ENCODE data around the gene FNDC3B. TPM values are rescaled to one million over a fixed set of nuclear protein-coding genes. Genes with fewer than 3 reads are reported as not detected.

Gene FNDC3B
- polyA plus RNA-seq, 2 of the 4 experiments (the other 2 are of a cell fraction): 29.5 to 33.6 TPM

DNA sequence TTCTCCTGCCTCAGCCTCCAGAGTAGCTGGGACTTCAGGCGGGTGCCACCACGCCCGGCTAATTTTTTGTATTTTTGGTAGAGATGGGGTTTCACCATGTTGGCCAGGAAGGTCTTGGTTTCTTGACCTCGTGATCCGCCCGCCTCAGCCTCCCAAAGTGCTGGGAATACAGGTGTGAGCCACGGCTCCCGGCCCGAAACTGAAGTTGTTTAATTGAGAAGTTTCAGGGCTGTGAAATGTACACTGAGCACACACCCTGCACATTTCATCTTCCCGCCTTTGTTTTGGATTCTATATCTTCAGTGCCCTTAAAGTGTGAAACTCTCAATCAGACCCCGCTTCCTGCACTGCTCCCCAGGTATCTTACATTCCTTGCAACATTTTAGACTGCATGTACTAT lies 149.1 kb downstream of the FNDC3B start:
- peak overlapping the region in 1 of 2 experiments; percentile 50; a peak in 2 of 6 replicates for H3K27ac ChIP-seq
- no peak for FAIRE-seq
- H3K4me3 ChIP-seq: no peak overlapping the region
- H3K4me1 ChIP-seq: peaks cover 58% of the 10 kb centered on the region
- no peaks in the 10 kb centered on the region for H3K9me3 ChIP-seq
- ATAC-seq: no peak
- DNase-seq (ENCODE audit: low read depth in 1 of 2, low spot score in 1 of 2): no peak
- ChIA-PET POLR2A (no interaction called here), CTCF (interaction anchor here (0.6 kb wide), 1 partner anchor 288 kb away, joined by 3 read pairs; no protein-coding TSS in a partner anchor)
- no peak overlapping the region for H3K4me2 ChIP-seq
- TF ChIP-seq ZNF302 (CRISPR knock-in tag; IDR thresholded peaks at IDR 0.05): no peak
- no peak for TF ChIP-seq CHD4 (IDR thresholded peaks at IDR 0.05; ENCODE audit: borderline replicate concordance)
- no peak for TF ChIP-seq HOXA7 (CRISPR knock-in tag; IDR thresholded peaks at IDR 0.05)
- TF ChIP-seq POLR2AphosphoS2 (conservative IDR thresholded peaks at IDR 0.05; ENCODE audit: low read length): no peak
- TF ChIP-seq JUNB (IDR thresholded peaks at IDR 0.05): no peak
- TF ChIP-seq POLR2A (IDR thresholded peaks at IDR 0.05; ENCODE audit: low read length): no peak
- no peak for TF ChIP-seq FOXS1 (CRISPR knock-in tag; IDR thresholded peaks at IDR 0.05)
- TF ChIP-seq FOSB (CRISPR knock-in tag; IDR thresholded peaks at IDR 0.05): no peak
- TF ChIP-seq EHMT2 (IDR thresholded peaks at IDR 0.05; ENCODE audit: low read depth): no peak
- no peak for TF ChIP-seq FOSL2 (IDR thresholded peaks at IDR 0.05)
- no peak for TF ChIP-seq FOSL2 (CRISPR knock-in tag; IDR thresholded peaks at IDR 0.05)
- TF ChIP-seq JUN (IDR thresholded peaks at IDR 0.05): no peak
- no peak for TF ChIP-seq TFCP2L1 (CRISPR knock-in tag; IDR thresholded peaks at IDR 0.05)
- TF ChIP-seq HMGXB4 (CRISPR knock-in tag; IDR thresholded peaks at IDR 0.05; ENCODE audit: borderline replicate concordance): no peak
- TF ChIP-seq PBX3 (IDR thresholded peaks at IDR 0.05): no peak
- TF ChIP-seq HOXB5 (CRISPR knock-in tag; IDR thresholded peaks at IDR 0.05): no peak
- TF ChIP-seq RNF2 (IDR thresholded peaks at IDR 0.05; ENCODE audit: borderline replicate concordance, low read depth): no peak
- no peak for TF ChIP-seq HOXB13 (CRISPR knock-in tag; IDR thresholded peaks at IDR 0.05; ENCODE audit: low read depth)
- no peak for TF ChIP-seq MAZ (IDR thresholded peaks at IDR 0.05; ENCODE audit: borderline replicate concordance, low read depth, low read length)
- WGBS (ENCODE audit: missing lambda C conversion rate): 87% methylated on average over 10 of the region's 11 CpGs

DNA sequence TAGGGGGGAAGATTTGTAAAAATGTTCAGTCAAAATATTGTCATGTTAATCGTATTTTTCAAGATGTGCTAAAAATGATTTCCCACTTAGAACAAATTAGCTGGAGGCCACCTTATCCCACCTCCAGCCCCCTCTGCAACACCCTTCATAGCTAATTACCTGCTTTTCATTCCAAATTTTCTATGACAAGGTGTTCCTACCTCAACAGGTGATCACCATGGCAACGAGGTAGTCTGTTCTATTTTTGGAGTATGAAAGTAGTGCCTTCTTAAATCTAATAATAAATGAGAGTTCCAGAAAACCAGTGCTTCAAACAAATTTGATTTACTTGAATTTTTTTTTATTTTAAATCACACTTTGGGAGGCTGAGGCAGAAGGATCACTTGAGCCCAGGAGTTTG lies 149.8 kb downstream of the FNDC3B start:
- ChIA-PET POLR2A (no interaction called here), CTCF (no interaction called here)
- no peak overlapping the region for H3K4me3 ChIP-seq
- H3K27ac ChIP-seq: peak overlapping the region; percentile 40 to 73; a peak in 4 of 6 replicates
- H3K9me3 ChIP-seq: no peaks in the 10 kb centered on the region
- ATAC-seq (no peak), DNase-seq (ENCODE audit: low read depth in 1 of 2, low spot score in 1 of 2) (no peak), FAIRE-seq (no peak)
- 0 out of 3 replicates have a peak overlapping the region, but pooled peaks have one; percentile 1 for H3K4me2 ChIP-seq
- WGBS (ENCODE audit: missing lambda C conversion rate): 83% methylated on average over 2 of the region's 2 CpGs
- peaks cover 58% of the 10 kb centered on the region for H3K4me1 ChIP-seq
- TF ChIP-seq JUN (IDR thresholded peaks at IDR 0.05): no peak
- TF ChIP-seq CHD4 (IDR thresholded peaks at IDR 0.05; ENCODE audit: borderline replicate concordance): no peak
- no peak for TF ChIP-seq CEBPB (IDR thresholded peaks at IDR 0.05)
- TF ChIP-seq HOXB13 (CRISPR knock-in tag; IDR thresholded peaks at IDR 0.05; ENCODE audit: low read depth): no peak
- TF ChIP-seq, protein P1, sequence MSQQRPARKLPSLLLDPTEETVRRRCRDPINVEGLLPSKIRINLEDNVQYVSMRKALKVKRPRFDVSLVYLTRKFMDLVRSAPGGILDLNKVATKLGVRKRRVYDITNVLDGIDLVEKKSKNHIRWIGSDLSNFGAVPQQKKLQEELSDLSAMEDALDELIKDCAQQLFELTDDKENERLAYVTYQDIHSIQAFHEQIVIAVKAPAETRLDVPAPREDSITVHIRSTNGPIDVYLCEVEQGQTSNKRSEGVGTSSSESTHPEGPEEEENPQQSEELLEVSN (IDR thresholded peaks at IDR 0.05; ENCODE audit: borderline replicate concordance, low read depth): no peak
- no peak for TF ChIP-seq RNF2 (IDR thresholded peaks at IDR 0.05; ENCODE audit: borderline replicate concordance, low read depth)
- TF ChIP-seq MAFK (IDR thresholded peaks at IDR 0.05; ENCODE audit: partially characterized antibody): no peak
- TF ChIP-seq ESRRA (IDR thresholded peaks at IDR 0.05; ENCODE audit: borderline replicate concordance, low read length): no peak
- no peak for TF ChIP-seq HMGXB4 (CRISPR knock-in tag; IDR thresholded peaks at IDR 0.05; ENCODE audit: borderline replicate concordance)
- no peak for TF ChIP-seq REST (IDR thresholded peaks at IDR 0.05)
- TF ChIP-seq ZC3H11A (IDR thresholded peaks at IDR 0.05): no peak
- TF ChIP-seq POLR2AphosphoS2 (conservative IDR thresholded peaks at IDR 0.05; ENCODE audit: low read length): no peak
- no peak for TF ChIP-seq ZFP36 (IDR thresholded peaks at IDR 0.05; ENCODE audit: borderline replicate concordance, partially characterized antibody)
- TF ChIP-seq NPAS2 (CRISPR knock-in tag; IDR thresholded peaks at IDR 0.05; ENCODE audit: borderline replicate concordance): no peak
- TF ChIP-seq RCOR1 (IDR thresholded peaks at IDR 0.05; ENCODE audit: low read depth, low read length): no peak
- no peak for TF ChIP-seq HOXA7 (CRISPR knock-in tag; IDR thresholded peaks at IDR 0.05)

Data from A549 (cell line).